GM13977 (cell line): ENCODE data around the gene PTPRE.

Source experiments
- DNase-seq: peaks from one replicate; pipeline ENCODE4 v3.0.0; 2012; ENCODE audit warnings: low spot score
- CTCF ChIP-seq: IDR thresholded peaks from 2 replicates; pipeline ENCODE4 v1.5.1; 2012; ENCODE audit warnings: mild to moderate bottlenecking, control low read depth; ENCODE audit not compliant: insufficient read depth; ENCODE audit errors: extremely low read depth, missing control alignments
- in situ Hi-C: fragments of 300-500 bp; cut with MboI; formaldehyde crosslinking; loops from one replicate; pipeline ENCODE4 v1.12.0; 2022; ENCODE audit warnings: low sequenced_read_pairs, low pct_unique_long_range_greater_than_20kb, mixed read lengths, inconsistent platforms; ENCODE audit not compliant: unreplicated experiment

The PTPRE gene

GRCh38 chr10:127911218-127911866, 4.4 kb downstream of the PTPRE start:
- no peak for TF ChIP-seq CTCF
- no peak for DNase-seq
- in situ Hi-C loops = no loop called here

GRCh38 chr10:127911867-127912257, 5.0 kb downstream of the PTPRE start:
- no peak for TF ChIP-seq CTCF
- no peak for DNase-seq
- in situ Hi-C loops = no loop called here

- in situ Hi-C loops = no loop called here
- TF ChIP-seq CTCF = no peak
- no peak for DNase-seq
Observed at GRCh38 chr10:127912607-127913367, 5.9 kb downstream of the PTPRE start.

- DNase-seq = no peak
- TF ChIP-seq CTCF = no peak
- in situ Hi-C loops = no loop called here
Observed at GRCh38 chr10:127913368-127913759, 6.5 kb downstream of the PTPRE start.

GRCh38 chr10:127915324-127915723, 8.4 kb downstream of the PTPRE start:
- TF ChIP-seq CTCF = no peak
- DNase-seq = no peak
- in situ Hi-C loops = no loop called here

GRCh38 chr10:127916826-127917225, 9.9 kb downstream of the PTPRE start:
- in situ Hi-C loops = no loop called here
- no peak for TF ChIP-seq CTCF
- DNase-seq = no peak
